ENCODE results near the gene ETV3. TPM values are rescaled to one million over a fixed set of nuclear protein-coding genes. Genes with fewer than 3 reads are reported as not detected.

The ETV3 gene
- total RNA-seq, 2 experiments from 2014 or later: 30.9 to 32.4 TPM

DNA sequence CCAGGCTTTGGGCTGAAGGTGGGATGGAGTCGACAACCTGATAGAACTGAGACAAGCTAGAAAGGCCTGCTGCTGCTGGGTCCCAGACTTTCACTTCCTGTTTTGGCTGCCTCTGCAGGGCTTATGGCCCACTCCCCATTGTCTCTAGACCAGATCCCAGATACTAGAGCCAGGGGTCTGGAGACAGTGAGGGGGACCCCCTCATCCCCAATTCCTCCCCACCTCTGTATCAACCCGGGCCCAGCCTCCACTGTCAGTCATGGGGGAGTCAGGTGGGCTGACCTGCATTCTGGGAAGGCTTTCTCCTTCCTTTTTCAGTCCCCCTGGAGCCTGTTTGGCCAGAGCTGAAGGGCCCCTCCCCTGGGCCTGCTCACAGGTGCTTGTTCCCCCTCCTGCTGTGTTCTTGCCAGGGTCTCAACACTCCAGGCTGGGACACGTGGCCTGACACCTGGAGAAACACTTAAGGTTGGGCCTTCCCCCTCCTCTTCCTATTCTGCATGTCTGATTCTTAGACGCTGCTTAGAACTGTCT is 20.6 kb downstream of the ETV3 start:
- DNase-seq: peak; percentile 7
- H3K4me3 Mint-ChIP-seq: no peak overlapping the region
- no peaks in the 10 kb centered on the region for H3K27me3 Mint-ChIP-seq
- peaks cover 2% of the 10 kb centered on the region for H3K36me3 Mint-ChIP-seq
- H3K4me1 Mint-ChIP-seq (ENCODE audit: low read depth): no peaks in the 10 kb centered on the region
- H3K9me3 Mint-ChIP-seq: no peaks in the 10 kb centered on the region
- ChIA-PET CTCF (interaction anchor here (1.1 kb wide), 1 partner anchor 38 kb away, joined by 4 read pairs; no protein-coding TSS in a partner anchor), POLR2A (no interaction called here)
- no peak overlapping the region for H3K27ac Mint-ChIP-seq
- intact Hi-C loops (cut with micrococcal nuclease): no loop called here

- Mint-ChIP-seq H3K4me3 (no peak overlapping the region), H3K4me1 (ENCODE audit: low read depth) (no peaks in the 10 kb centered on the region), H3K9me3 (no peaks in the 10 kb centered on the region), H3K36me3 (no peaks in the 10 kb centered on the region), H3K27ac (no peak overlapping the region), H3K27me3 (peaks cover 4% of the 10 kb centered on the region)
- intact Hi-C loops (cut with micrococcal nuclease): no loop called here
- ChIA-PET POLR2A (no interaction called here), CTCF (interaction anchor here (1.1 kb wide), 1 partner anchor 39 kb away, joined by 4 read pairs; no protein-coding TSS in a partner anchor)
- no peak for DNase-seq
Observed at GRCh38 chr1:157116737-157117103, 21.5 kb downstream of the ETV3 start.

GRCh38 chr1:157115851-157116736 is 22.1 kb downstream of the ETV3 start:
- Mint-ChIP-seq H3K4me3 (no peak overlapping the region), H3K36me3 (no peaks in the 10 kb centered on the region), H3K9me3 (no peaks in the 10 kb centered on the region), H3K27ac (no peak overlapping the region), H3K27me3 (peaks cover 4% of the 10 kb centered on the region), H3K4me1 (ENCODE audit: low read depth) (no peaks in the 10 kb centered on the region)
- CTCF ChIA-PET: interaction anchor here (1.1 kb wide), 1 partner anchor 40 kb away, joined by 4 read pairs; no protein-coding TSS in a partner anchor
- DNase-seq: peak; percentile 4
- intact Hi-C loops (cut with micrococcal nuclease): no loop called here
- POLR2A ChIA-PET: no interaction called here

- ChIA-PET CTCF (interaction anchor here (2.0 kb wide), 1 partner anchor 25 kb away, joined by 6 read pairs; no protein-coding TSS in a partner anchor), POLR2A (no interaction called here)
- Mint-ChIP-seq H3K36me3 (no peaks in the 10 kb centered on the region), H3K4me1 (ENCODE audit: low read depth) (no peaks in the 10 kb centered on the region), H3K9me3 (no peaks in the 10 kb centered on the region), H3K27ac (no peak overlapping the region), H3K27me3 (peaks cover 7% of the 10 kb centered on the region), H3K4me3 (no peak overlapping the region)
- DNase-seq: peak; percentile 5
- intact Hi-C loops (cut with micrococcal nuclease): no loop called here
Observed at GRCh38 chr1:157115429-157115838, 22.8 kb downstream of the ETV3 start.

DNA sequence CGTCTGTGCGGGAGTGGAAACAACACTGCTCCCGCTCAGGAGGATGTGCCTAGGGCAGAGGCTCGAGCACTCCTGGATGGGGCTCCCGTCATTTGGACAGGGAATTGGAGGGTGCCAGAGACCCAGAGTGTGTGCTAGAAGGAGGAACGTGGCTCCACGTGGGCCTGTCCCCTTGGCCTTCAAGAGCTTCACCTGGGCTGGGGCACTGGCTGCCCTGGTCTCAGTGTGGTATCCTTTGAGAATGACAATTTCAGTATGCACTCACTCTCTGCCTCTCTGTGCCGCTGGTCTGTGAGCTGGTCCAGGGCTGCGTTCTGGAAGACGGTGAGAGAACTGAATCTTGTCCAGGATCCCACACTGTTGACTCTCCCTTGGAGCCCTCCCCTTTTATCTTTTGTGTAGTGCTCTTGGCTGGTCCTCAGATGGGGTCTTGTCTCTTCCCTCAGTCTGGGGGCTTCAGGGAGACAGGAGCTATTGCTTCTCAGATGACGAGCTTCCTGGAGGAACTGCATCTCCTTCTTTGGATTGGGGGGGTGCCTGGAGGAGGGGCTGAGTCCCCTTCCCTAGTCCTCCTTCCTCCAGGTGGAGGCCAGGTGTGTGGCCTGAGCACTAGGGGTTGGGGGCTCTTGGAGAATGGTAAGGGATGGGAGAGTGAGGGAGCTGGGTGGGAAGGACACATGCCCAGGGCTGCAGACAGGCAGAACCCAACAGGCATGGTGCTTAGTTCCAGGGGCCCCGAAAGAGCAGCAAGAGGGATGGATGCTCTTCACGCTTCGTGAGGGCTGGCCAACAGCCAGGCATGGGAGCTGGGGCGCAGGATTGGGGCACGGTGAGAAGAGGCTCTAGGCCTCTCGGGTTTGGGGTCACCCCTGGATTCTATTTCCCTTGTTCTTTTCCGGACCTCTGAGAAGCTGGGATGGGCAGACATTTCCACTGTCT is 23.7 kb downstream of the ETV3 start:
- Mint-ChIP-seq H3K9me3 (no peaks in the 10 kb centered on the region), H3K27me3 (peaks cover 7% of the 10 kb centered on the region), H3K4me3 (no peak overlapping the region), H3K27ac (no peak overlapping the region), H3K4me1 (ENCODE audit: low read depth) (no peaks in the 10 kb centered on the region), H3K36me3 (no peaks in the 10 kb centered on the region)
- CTCF ChIA-PET: interaction anchor here (2.0 kb wide), 1 partner anchor 24 kb away, joined by 6 read pairs; no protein-coding TSS in a partner anchor
- intact Hi-C loops (cut with micrococcal nuclease): no loop called here
- POLR2A ChIA-PET: no interaction called here
- peak; percentile 1 for DNase-seq

GRCh38 chr1:157113631-157114030 is 24.6 kb downstream of the ETV3 start:
- no peaks in the 10 kb centered on the region for H3K9me3 Mint-ChIP-seq
- no peaks in the 10 kb centered on the region for H3K4me1 Mint-ChIP-seq (ENCODE audit: low read depth)
- H3K4me3 Mint-ChIP-seq: no peak overlapping the region
- H3K27ac Mint-ChIP-seq: no peak overlapping the region
- peaks cover 12% of the 10 kb centered on the region for H3K27me3 Mint-ChIP-seq
- intact Hi-C loops (cut with micrococcal nuclease): no loop called here
- no peaks in the 10 kb centered on the region for H3K36me3 Mint-ChIP-seq
- ChIA-PET CTCF (interaction anchor here (2.0 kb wide), 1 partner anchor 23 kb away, joined by 6 read pairs; no protein-coding TSS in a partner anchor), POLR2A (no interaction called here)
- no peak for DNase-seq

- peaks cover 14% of the 10 kb centered on the region for H3K27me3 Mint-ChIP-seq
- no peak overlapping the region for H3K4me3 Mint-ChIP-seq
- H3K36me3 Mint-ChIP-seq: no peaks in the 10 kb centered on the region
- H3K4me1 Mint-ChIP-seq (ENCODE audit: low read depth): no peaks in the 10 kb centered on the region
- H3K9me3 Mint-ChIP-seq: no peaks in the 10 kb centered on the region
- DNase-seq: no peak
- ChIA-PET POLR2A (no interaction called here), CTCF (no interaction called here)
- no peak overlapping the region for H3K27ac Mint-ChIP-seq
- intact Hi-C loops (cut with micrococcal nuclease): no loop called here
Observed at GRCh38 chr1:157113106-157113505, 25.1 kb downstream of the ETV3 start.

DNA sequence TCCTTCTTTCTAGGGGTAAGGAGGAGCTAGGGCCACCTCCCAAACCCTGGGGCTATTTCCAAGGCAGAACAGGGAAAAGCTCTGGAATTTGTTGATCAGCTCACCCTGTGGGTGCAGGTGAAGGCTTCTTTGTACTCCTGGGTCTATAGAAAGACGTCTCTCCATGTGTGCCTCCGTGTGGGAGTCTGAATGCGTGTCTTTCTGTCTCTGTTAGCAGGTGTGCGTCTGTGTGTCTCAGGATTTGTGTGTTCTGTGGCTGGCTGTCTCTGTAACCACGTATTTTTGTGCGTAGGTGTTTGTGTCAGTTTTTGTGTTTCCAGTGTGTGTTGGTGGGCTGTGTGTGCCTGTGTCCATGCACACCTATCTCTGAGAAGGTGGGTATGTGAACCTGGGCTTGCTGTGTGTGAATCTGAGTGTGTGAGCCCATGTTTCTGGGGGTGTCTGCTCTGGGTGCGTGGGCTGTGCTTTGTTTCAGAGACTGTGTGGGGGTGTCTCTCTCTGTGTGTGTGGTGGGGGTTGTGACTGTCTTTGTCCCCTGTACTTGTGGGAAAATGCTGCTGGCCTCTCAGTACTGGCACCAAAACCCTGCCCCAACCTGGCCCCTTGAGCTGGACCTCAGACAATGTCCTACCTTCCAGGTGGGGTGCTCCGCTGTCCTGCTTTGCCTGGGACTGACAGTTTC is 25.9 kb downstream of the ETV3 start:
- Mint-ChIP-seq H3K27ac (no peak overlapping the region), H3K4me1 (ENCODE audit: low read depth) (no peaks in the 10 kb centered on the region), H3K27me3 (peaks cover 18% of the 10 kb centered on the region), H3K36me3 (no peaks in the 10 kb centered on the region), H3K9me3 (no peaks in the 10 kb centered on the region), H3K4me3 (no peak overlapping the region)
- ChIA-PET CTCF (interaction anchor here (1.0 kb wide), 1 partner anchor 23 kb away, joined by 3 read pairs; no protein-coding TSS in a partner anchor), POLR2A (no interaction called here)
- no peak for DNase-seq
- intact Hi-C loops (cut with micrococcal nuclease): no loop called here

DNA sequence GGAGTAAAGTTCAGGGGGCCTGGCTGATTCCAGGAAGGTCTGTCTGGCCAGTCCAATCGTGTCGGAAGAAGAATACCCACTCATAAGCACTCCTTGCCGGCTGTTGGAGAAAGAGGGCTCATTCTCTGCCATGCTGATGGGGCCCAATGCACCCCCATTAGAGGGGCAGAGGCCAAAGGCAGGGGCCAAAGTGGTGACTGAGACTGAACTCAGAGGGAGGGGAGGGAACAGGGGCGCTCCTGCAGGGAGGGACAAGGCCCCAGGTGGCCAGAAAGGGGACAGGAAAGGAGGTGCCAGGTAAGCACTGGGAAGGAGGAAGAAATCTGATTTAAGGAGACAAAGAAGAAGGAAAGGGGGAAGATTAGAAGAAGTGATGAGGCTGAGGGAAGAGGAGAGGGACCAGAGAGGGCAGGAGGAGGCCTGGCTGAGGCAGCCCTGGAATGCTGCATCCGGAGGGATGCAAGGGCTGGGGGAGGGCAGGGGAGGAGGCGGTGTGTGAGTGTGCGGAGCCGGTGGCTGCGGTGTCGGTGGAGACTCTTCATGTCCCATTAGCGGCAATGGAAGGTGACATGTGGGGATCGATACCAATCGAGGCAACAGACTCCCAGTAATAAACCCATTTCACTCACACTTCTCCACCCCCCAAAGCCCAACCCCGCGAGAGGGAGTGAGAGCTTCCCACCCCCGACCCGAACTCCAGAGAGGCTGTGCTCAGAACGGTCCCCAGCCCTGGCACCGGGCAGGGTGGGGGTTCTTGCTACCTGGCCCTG is 26.6 kb downstream of the ETV3 start:
- Mint-ChIP-seq H3K36me3 (no peaks in the 10 kb centered on the region), H3K4me3 (no peak overlapping the region), H3K4me1 (ENCODE audit: low read depth) (peaks cover 2% of the 10 kb centered on the region), H3K27ac (no peak overlapping the region), H3K9me3 (no peaks in the 10 kb centered on the region), H3K27me3 (peaks cover 24% of the 10 kb centered on the region)
- intact Hi-C loops (cut with micrococcal nuclease): no loop called here
- ChIA-PET CTCF (interaction anchor here (1.0 to 1.7 kb wide), 2 partner anchors 22 to 44 kb away, joined by 3 to 6 read pairs; no protein-coding TSS in a partner anchor), POLR2A (no interaction called here)
- DNase-seq: no peak

GRCh38 chr1:157110686-157111085 is 27.5 kb downstream of the ETV3 start:
- DNase-seq: no peak
- CTCF ChIA-PET: interaction anchor here (1.3 to 2.7 kb wide), 4 partner anchors 11 to 45 kb away, joined by 3 to 17 read pairs (median 6); partner anchors contain the start of gene ETV3L
- Mint-ChIP-seq H3K36me3 (no peaks in the 10 kb centered on the region), H3K9me3 (no peaks in the 10 kb centered on the region), H3K4me3 (no peak overlapping the region), H3K27me3 (peaks cover 25% of the 10 kb centered on the region), H3K4me1 (ENCODE audit: low read depth) (peaks cover 8% of the 10 kb centered on the region), H3K27ac (no peak overlapping the region)
- intact Hi-C loops (cut with micrococcal nuclease): no loop called here
- POLR2A ChIA-PET: no interaction called here

DNA sequence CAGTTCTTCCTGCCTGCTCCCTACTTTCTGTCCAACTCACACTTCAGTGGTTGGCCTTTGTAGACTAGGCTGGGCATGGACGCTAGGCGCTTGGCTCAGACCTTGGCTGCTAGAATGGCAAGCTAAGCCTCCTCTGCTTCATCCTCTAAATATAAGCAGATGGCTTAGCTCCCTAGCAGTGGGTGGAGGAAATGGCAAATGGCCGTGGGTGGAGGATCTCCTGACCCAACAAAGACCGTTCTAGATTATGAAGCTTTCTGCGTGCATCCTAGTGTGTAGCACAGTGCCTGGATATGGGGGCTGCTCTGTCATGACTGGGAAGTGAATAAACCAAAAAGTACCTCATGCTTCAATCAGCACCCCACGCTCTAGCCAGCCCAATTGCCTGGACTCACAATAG is 28.2 kb downstream of the ETV3 start:
- H3K27ac Mint-ChIP-seq: no peak overlapping the region
- H3K9me3 Mint-ChIP-seq: no peaks in the 10 kb centered on the region
- H3K4me1 Mint-ChIP-seq (ENCODE audit: low read depth): peaks cover 8% of the 10 kb centered on the region
- ChIA-PET POLR2A (no interaction called here), CTCF (interaction anchor here (1.3 to 2.7 kb wide), 4 partner anchors 10 to 45 kb away, joined by 3 to 17 read pairs (median 6); partner anchors contain the start of gene ETV3L)
- intact Hi-C loops (cut with micrococcal nuclease): no loop called here
- no peak overlapping the region for H3K4me3 Mint-ChIP-seq
- no peak for DNase-seq
- H3K27me3 Mint-ChIP-seq: peaks cover 28% of the 10 kb centered on the region
- no peaks in the 10 kb centered on the region for H3K36me3 Mint-ChIP-seq
